A673 (cell line): ENCODE results near the gene METRN.

Experiments used
- CTCF ChIP-seq: fragments of 300-800, 200-600 bp; sonication (generic); conservative IDR thresholded peaks from 2 replicates; pipeline ENCODE4 v1.5.1; 2017; ENCODE audit warnings: low read depth, mild to moderate bottlenecking, antibody characterized with exemption, low read length, moderate library complexity, mixed read lengths
- EZH2 ChIP-seq: fragments of 200-600 bp; sonication (generic); IDR thresholded peaks from 2 replicates; pipeline ENCODE4 v1.6.1; 2017; ENCODE audit warnings: borderline replicate concordance, low read depth, mild to moderate bottlenecking, mixed read lengths, antibody characterized with exemption, low read length; ENCODE audit not compliant: poor library complexity, severe bottlenecking

DNA sequence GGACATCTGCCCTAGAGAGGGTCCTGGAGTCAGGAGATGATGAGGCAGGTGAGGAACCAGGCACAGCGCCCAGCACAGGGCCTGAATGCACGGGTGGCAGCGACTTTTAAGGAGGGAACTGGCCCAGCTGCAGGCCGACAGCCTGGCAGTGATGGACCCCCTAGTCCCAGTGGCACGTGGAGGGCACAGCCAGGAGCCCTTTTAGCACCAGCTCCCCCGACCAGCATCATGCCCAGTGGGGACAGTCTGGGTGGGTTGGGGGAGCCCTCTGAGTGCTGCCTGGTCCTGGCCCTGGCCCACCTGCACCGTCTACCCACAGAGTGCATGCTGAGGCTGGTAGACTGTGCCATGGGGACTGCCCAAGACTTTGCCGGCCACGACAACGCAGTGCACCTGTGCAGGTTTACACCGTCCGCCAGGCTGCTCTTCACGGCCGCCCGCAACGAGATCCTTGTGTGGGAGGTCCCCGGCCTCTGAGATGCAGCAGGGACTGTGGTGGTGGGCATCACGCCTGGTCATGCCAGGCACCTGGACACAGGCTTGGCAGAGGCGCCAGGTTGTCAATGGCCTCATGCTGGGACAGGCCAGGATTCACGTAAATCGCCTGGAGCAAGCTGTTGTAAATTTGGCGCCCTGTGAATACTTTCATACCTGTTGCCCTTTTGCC lies 47.7 kb upstream of the METRN start:
- TF ChIP-seq CTCF (no peak), EZH2 (no peak)
